GM21723 (cell line): Measurements from ENCODE around the gene SMLR1.

Experiments used
- ATAC-seq: cut with Tn5 transposase; IDR thresholded peaks from one replicate; pipeline ENCODE4 v1.9.1; 2021; ENCODE audit warnings: mild to moderate bottlenecking, moderate library complexity; ENCODE audit not compliant: unreplicated experiment

The SMLR1 gene

DNA sequence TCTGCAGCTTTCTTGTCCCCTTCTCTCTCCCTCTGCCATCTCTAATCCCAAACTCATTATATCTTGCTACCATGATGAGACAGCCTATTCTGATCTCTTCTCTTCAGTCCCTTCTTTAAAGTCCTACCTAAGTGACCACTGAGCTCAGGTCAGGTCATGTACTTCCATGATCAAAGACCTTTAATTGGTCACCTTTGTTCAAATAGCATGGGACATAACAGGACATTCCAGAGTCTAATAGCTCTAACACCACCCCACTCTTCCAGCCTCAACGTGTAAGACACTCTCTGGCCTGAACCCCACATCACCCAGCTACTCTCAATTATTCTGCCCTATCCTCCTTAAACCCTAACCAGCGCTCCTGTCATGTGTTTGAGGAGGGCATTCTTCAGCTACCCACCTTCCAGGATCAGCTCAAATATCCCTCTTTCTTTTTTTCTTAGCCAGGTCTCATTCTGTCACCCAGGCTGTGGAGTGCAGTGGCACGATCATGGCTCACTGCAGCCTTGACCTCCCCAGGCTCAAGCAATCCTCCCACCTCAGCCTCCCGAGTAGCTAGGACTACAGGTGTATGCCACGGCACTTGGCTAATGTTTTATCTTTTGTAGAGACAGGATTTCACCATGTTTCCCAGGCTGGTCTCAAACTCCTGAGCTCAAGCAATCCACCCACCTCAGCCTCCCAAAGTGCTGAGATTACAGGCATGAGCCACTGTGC, 2.1 kb upstream of the SMLR1 start:
- no peak for ATAC-seq

GRCh38 chr6:130825772-130826441, 1.3 kb upstream of the SMLR1 start:
- no peak for ATAC-seq

DNA sequence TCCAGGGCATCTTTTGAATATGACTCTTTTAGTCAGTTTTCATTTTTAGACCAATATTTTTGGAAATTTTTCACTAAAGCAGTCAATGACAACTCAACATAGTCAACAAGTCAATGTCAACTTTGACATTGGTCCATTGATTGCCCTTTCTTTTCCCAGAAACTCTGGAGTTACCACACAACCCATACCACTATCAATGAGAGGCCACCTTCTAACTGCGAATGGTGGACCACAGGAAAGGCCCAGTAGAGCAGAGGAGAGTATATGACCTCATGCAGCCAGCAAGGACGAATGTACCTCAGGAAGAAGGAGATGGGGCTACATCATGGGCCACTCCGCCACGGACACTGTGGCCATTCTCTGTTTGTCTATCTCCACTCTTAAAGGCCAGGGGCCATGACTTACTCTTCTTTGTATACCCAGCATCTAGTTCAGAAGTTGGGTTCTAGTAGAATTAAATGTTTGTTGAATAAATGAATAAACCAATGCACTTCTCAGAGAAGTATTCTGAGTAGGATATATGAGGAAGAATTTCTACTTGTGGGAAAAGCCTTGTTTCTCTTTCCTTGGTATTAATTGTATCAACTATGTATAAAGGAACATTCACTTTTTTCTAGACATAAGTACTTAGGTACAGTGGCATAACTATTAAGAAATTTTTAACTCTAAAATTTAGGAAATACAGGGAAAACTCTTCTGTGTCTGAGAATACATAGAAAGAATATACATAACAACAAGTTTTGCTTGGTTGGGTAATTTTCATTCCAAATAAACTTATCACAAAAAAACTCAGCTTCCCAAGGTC, 562 bp upstream of the SMLR1 start:
- no peak for ATAC-seq

- ATAC-seq: no peak
Measured at GRCh38 chr6:130829333-130829910, 2.2 kb downstream of the SMLR1 start.

DNA sequence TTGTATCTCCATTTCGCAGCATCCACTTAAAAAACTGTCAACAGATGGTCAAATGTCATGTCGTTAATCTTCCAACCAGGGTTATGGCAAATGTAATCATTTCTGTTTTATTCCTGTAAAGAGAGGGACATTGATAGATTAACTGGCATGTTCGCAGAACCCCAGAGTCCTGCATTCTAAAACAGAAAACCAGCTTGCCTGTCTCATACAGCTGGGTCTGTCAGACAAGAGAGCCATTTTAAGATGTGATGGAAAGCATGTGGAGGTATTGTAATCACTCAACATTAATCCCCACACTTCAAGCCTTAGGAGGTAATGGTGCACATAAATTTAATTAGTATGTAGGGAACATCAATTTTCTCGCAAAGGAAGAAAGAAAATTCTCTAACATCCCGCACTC, 4.4 kb downstream of the SMLR1 start:
- ATAC-seq: no peak

- no peak for ATAC-seq
Measured at GRCh38 chr6:130833569-130833968, 6.4 kb downstream of the SMLR1 start.

DNA sequence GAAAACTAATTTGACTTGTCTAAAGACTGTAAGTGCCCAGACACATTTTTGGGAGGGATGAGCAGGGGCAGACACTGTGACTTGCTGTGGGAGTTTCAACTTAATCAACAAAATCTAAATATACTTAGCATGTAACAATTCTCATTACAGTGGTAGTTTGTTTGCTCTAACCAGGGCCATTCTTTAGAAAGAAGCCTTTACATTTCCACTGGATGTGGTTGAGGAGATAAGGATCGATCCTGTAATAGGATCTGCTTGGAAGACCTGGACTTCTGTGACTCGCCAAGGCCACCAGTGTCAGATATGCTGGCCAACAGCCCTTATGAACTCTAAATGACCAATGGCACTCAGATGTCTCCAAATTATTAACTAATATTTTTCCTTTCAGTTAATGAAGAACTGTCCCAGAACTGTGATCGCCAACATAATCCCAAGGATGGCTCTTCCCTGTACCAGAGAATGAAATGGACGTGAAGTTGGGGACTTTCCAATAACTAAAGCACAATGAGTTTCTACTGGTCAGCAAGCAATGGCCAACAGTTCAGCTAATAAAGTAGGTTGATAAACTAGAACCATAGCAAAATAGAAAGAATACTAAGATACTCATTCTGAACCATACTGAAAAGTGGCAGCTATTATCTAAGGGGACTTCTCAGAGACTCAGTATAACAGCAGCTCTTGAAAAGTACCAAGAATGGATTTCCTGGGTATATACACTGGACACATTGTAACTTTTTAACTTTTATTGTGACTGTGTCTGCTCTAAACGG, 7.5 kb downstream of the SMLR1 start:
- no peak for ATAC-seq

DNA sequence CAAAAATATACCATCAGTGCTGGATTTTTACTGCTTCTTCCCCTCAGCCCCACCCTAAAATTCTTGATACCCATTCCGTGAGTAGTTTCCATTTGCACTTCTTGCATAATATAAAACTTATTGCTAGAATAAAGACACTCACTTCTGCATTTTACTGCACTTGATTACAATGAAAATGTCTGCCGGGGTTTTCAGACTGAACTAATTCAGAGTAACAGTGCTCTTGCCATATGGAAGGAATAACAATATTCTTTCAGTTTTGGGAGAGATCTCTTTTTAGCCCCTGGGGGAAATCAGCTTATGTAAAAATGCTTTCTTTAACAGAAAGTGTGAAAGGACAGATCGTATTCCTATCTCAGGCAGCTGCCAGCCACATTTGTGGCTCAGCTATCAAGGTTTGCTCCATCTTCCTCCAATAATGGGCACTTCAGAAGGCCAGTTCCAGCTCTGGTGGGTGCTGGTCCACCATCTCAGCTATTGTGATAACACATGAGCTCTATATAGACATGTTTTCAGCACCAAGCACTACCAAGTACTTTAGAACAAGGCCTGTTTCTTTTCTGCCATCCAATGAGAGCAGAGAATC, 8.9 kb downstream of the SMLR1 start:
- ATAC-seq: no peak

DNA sequence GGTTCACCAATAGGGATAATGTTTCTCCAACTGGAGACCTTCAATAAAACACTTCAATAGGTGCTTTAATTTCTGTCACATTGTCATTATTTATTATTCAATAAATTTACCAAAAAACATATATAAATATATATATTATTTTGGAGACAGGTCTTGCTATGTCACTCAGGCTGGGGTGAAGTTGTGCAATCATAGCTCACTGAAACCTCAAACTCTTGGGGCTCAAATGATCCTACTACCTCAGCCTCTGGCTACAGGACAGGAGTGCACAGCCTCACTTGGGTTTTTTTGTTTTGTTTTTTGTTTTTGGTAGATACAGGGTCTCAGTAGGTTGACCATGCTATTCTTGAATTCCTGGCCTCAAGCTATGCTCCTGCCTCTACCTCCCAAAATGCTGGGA, 9.9 kb downstream of the SMLR1 start:
- no peak for ATAC-seq

GRCh38 chr6:130838250-130838860, 11.1 kb downstream of the SMLR1 start:
- no peak for ATAC-seq

- no peak for ATAC-seq
Measured at GRCh38 chr6:130838951-130839350, 11.7 kb downstream of the SMLR1 start.

- ATAC-seq: no peak
Measured at GRCh38 chr6:130839379-130839778, 12.2 kb downstream of the SMLR1 start.

- ATAC-seq: no peak
Measured at GRCh38 chr6:130840050-130840449, 12.8 kb downstream of the SMLR1 start.

DNA sequence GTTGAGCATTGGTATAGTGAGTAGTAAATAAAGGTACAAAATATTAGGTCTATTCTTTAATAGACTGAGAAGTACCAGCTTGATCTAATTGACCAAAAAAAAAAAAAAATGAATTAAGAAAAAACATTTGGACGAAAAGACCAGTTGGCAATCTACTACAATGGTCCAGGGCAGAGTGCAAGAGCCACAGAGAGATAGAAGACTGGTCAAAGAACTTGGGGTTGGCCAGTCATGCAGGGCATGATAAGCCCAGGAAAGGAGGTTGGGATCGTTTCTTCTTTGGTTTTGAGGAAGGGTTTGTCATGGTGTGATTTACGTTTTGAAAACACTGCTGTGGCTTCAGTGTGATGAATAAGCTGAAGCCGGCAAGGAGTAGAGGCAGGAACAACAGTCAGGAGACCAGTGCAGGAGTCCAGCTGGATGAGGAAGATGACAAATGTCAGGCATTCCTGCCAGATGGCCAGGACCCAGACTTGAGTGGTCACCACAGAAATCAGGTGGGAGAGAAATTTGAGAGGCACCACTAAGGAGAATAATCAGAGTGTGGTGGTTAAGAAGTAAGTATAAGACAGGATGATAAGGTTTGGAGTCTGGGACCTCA, 14.0 kb downstream of the SMLR1 start:
- no peak for ATAC-seq

DNA sequence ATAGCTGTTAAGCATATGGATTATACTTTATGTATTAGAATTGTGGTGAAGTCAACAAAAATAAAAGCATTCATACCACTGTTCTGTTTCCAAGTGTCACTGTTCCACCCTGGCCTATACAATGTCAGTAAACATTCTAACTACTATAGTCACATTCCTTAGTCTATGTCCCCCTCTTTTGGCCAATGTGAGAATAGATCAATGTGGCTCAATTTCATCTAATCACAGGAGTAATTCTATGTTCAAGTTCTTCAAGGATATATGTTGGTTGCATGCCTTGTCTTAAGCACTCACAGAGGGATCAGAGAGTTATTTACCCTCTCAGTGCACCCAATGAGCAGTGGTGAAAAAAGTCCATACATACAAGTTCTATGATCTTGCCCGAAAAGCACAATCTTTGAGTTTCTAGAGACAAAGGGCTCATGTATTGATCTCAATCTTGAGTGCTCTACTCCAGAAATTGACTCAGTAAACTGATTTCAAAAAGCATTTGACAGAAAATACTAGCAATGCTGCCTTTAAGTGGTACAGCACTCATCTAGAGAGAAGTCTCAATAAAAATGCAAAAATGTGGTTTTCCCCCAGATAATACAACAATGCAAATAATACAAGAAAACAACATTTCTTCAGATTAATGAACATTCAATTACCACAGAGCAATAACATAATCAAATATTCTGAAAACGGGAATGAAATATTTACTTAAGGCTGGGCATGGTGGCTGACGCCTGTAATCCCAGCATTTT, 16.5 kb downstream of the SMLR1 start:
- ATAC-seq: peak; percentile 86

DNA sequence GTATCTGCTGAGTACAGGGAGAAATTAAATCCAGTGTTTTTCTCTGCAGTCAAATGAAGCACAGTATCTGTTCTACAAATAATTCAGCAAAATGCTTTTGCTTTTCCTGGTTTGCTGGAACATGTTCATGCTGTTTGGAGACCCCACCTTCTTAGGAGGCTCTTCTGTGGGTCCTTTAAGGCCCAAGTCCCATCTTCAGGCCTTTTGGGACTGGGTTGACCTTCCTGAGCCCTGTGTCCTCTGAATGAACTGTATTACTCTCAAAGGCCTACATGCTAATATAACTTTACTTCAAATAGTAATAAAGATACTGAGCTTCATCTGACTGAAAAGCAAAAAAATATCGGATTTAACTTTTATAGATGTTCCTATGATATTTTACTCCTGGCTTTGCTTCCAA, 19.3 kb downstream of the SMLR1 start:
- no peak for ATAC-seq

- ATAC-seq: no peak
Measured at GRCh38 chr6:130847001-130847910, 20.1 kb downstream of the SMLR1 start.

GRCh38 chr6:130848945-130849344, 21.7 kb downstream of the SMLR1 start:
- ATAC-seq: peak; percentile 93
